Transverse colon (tissue), 3 donors: ENCODE data around the gene EHBP1L1.

Source experiments
- EP300 ChIP-seq: sonication (generic); formaldehyde crosslinking; IDR thresholded peaks from one replicate; pipeline ENCODE4 v1.6.1; 2017; ENCODE audit warnings: antibody characterized with exemption, low read depth
- POLR2A ChIP-seq: fragments of 450-650 bp; IDR thresholded peaks from one replicate; pipeline ENCODE4 v1.6.1; 2016; ENCODE audit warnings: antibody characterized with exemption, mild to moderate bottlenecking, moderate library complexity
- TF ChIP-seq, protein P1 (sequence below), 5 experiments: fragments of 200-600 bp in 3 of 5; fragments of 450-650 bp in 2 of 5; sonication (generic) in 3 of 5; IDR thresholded peaks; 1 replicate in 2 of 5; 2 replicates in 3 of 5; pipeline ENCODE4 v1.5.1; 2016 to 2017; ENCODE audit warnings: antibody characterized with exemption in 5 of 5, inconsistent platforms in 3 of 5, mild to moderate bottlenecking in 2 of 5, moderate library complexity in 1 of 5

DNA sequence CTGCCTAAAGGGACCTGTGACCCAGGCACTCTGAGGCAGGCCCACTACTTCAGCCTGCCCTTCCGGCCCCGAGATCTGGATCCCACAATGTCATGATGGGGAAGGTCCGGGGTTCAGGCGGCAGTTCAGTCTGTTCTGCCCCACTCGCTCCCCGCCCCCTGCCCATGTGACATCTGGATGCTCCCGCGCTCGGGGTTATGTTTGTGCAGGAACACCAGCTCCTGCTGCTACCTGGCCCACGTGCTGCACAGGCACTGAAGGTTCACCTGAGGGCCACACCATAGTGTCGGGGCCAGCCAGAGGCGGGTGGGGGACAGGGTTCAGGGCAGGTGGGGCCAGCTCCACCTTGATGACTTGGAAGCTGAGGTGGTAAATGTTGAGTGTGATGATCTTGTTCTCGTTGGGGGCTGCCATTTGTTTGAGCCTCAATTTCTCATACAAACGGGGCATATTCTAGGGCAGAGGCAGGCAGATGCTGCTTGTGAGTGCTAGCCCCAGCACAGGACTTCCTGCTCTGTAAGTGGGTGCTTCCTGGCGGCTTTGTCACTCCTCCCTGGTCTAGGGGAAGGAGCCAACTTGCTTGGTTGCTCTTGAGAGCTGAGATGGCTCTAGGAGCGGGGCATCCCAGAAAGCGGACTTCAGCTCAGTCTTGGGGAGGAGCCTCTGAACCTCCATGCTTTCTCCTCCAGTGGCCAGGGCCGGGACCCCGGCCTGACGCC is 57.7 kb downstream of the EHBP1L1 start:
- TF ChIP-seq, protein P1, sequence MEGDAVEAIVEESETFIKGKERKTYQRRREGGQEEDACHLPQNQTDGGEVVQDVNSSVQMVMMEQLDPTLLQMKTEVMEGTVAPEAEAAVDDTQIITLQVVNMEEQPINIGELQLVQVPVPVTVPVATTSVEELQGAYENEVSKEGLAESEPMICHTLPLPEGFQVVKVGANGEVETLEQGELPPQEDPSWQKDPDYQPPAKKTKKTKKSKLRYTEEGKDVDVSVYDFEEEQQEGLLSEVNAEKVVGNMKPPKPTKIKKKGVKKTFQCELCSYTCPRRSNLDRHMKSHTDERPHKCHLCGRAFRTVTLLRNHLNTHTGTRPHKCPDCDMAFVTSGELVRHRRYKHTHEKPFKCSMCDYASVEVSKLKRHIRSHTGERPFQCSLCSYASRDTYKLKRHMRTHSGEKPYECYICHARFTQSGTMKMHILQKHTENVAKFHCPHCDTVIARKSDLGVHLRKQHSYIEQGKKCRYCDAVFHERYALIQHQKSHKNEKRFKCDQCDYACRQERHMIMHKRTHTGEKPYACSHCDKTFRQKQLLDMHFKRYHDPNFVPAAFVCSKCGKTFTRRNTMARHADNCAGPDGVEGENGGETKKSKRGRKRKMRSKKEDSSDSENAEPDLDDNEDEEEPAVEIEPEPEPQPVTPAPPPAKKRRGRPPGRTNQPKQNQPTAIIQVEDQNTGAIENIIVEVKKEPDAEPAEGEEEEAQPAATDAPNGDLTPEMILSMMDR (IDR thresholded peaks at IDR 0.05): no peak
- TF ChIP-seq POLR2A (no peak), EP300 (no peak)
